Measurements from ENCODE around the gene WTAP.
"Not testable (repeated sequence)": the region's sequence is repeated elsewhere in the genome, so short reads cannot be mapped to it uniquely, and the experiment has no call there.

The WTAP gene

DNA sequence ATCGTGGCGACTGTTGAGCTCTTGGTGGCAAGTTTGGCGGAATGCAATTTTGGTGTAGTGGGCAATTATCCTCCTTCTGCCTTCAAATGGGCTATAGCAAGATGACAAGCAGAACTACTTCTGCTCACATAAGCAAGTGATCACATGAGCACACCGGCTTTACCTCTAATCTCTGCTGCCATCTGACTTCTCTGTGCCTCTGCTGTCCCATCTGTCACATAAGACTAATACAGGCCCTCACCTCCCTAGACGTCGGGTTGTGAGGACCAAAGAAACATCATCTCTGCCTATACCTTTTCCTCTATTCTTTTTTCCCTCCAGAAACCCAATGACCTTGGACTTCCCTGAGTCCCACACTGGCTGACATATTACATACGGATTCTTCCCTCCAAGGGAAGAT, 13.3 kb upstream of the WTAP start:
- in situ Hi-C loops (cut with HindIII; ENCODE audit: low pct_unique_long_range_greater_than_20kb, low sequenced_read_pairs), result no loop called here
- TF ChIP-seq JUND (IDR thresholded peaks at IDR 0.05; ENCODE audit: low read depth), result no peak
- no peak for DNase-seq (ENCODE audit: low read depth in 1 of 2, low spot score in 1 of 2)

GRCh38 chr6:159714404-159714803, 12.9 kb upstream of the WTAP start:
- in situ Hi-C loops (cut with HindIII; ENCODE audit: low pct_unique_long_range_greater_than_20kb, low sequenced_read_pairs), result no loop called here
- no peak for DNase-seq (ENCODE audit: low read depth in 1 of 2, low spot score in 1 of 2)

GRCh38 chr6:159715166-159715565, 12.1 kb upstream of the WTAP start:
- DNase-seq (ENCODE audit: low read depth in 1 of 2, low spot score in 1 of 2), result no peak
- in situ Hi-C loops (cut with HindIII; ENCODE audit: low pct_unique_long_range_greater_than_20kb, low sequenced_read_pairs), result no loop called here
- TF ChIP-seq JUND (IDR thresholded peaks at IDR 0.05; ENCODE audit: low read depth), result no peak

More at GRCh38 chr6:159714404-159714803, 12.9 kb upstream of the WTAP start:
- TF ChIP-seq JUND (IDR thresholded peaks at IDR 0.05; ENCODE audit: low read depth), result no peak

DNA sequence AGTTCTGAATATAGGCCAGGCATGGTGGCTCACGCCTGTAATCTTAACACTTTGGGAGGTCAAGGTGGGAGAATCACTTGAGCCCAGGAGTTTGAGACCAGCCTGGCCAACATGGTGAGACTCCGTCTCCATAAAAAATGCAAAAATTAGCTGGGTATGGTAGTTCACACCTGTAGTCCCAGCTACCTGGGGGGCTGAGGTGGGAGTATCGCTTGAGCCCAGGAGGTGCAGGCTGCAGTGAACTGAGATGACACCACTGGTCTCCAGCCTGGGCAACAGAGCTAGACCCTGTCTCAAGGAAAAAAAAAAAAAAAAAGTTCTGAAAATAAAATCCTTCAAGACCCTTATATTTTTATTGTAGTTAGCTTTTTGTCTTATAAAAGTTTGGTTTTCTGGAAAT, 11.7 kb upstream of the WTAP start:
- in situ Hi-C loops (cut with HindIII; ENCODE audit: low pct_unique_long_range_greater_than_20kb, low sequenced_read_pairs), result no loop called here
- TF ChIP-seq JUND (IDR thresholded peaks at IDR 0.05; ENCODE audit: low read depth), result no peak
- DNase-seq (ENCODE audit: low read depth in 1 of 2, low spot score in 1 of 2), result no peak

- in situ Hi-C loops (cut with HindIII; ENCODE audit: low pct_unique_long_range_greater_than_20kb, low sequenced_read_pairs), result no loop called here
- TF ChIP-seq JUND (IDR thresholded peaks at IDR 0.05; ENCODE audit: low read depth), result no peak
- DNase-seq (ENCODE audit: low read depth in 1 of 2, low spot score in 1 of 2), result no peak
Observed at GRCh38 chr6:159716247-159717096, 10.8 kb upstream of the WTAP start.

DNA sequence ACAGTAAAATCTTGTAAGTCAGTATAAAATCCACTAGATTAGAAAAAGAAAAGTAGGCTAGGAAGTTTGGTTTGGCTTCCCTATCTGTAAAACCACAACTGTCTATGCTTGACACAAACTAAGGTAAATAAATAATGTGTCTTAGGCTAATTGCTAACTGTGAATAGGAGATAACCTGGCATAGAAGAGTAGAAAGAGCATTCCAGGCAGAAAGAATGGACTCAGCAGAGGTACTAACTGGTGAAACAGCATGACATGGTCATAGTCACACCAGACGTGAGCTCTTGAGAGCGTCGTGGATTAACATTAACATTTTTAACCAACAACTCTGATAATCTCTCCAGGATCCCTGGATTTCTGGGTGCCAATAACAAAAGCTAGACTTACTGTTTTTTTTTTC, 8.7 kb upstream of the WTAP start:
- in situ Hi-C loops (cut with HindIII; ENCODE audit: low pct_unique_long_range_greater_than_20kb, low sequenced_read_pairs), result no loop called here
- DNase-seq (ENCODE audit: low read depth in 1 of 2, low spot score in 1 of 2), result no peak

GRCh38 chr6:159719287-159719686, 8.0 kb upstream of the WTAP start:
- no peak for TF ChIP-seq JUND (IDR thresholded peaks at IDR 0.05; ENCODE audit: low read depth)
- DNase-seq (ENCODE audit: low read depth in 1 of 2, low spot score in 1 of 2), result no peak
- in situ Hi-C loops (cut with HindIII; ENCODE audit: low pct_unique_long_range_greater_than_20kb, low sequenced_read_pairs), result no loop called here

More for the DNA sequence above, 8.7 kb upstream of the WTAP start:
- TF ChIP-seq JUND (IDR thresholded peaks at IDR 0.05; ENCODE audit: low read depth), result no peak

GRCh38 chr6:159720708-159721107, 6.6 kb upstream of the WTAP start:
- in situ Hi-C loops (cut with HindIII; ENCODE audit: low pct_unique_long_range_greater_than_20kb, low sequenced_read_pairs), result no loop called here
- DNase-seq (ENCODE audit: low read depth in 1 of 2, low spot score in 1 of 2), result peak in 1 of 2 experiments; percentile 63
- no peak for TF ChIP-seq JUND (IDR thresholded peaks at IDR 0.05; ENCODE audit: low read depth)

DNA sequence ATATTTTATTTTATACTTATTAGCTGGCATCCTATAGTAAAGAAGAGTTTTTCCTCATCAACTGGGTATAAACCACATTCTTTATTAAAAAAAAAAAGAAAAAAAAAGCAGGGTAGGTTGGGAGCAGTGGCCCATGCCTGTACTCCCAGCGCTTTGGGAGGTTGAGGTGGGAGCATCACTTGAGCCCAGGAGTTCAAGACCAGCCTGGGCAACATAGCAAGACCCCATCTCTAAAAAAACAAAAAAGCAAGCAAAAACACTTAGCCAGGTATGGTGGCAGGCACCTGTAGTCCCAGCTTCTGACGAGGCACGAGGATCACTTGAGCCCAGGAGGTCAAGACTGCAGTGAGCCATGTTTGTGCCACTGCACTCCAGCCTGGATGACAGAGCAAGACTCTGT, 5.3 kb upstream of the WTAP start:
- not testable (repeated sequence) for DNase-seq (ENCODE audit: low read depth in 1 of 2, low spot score in 1 of 2)

DNA sequence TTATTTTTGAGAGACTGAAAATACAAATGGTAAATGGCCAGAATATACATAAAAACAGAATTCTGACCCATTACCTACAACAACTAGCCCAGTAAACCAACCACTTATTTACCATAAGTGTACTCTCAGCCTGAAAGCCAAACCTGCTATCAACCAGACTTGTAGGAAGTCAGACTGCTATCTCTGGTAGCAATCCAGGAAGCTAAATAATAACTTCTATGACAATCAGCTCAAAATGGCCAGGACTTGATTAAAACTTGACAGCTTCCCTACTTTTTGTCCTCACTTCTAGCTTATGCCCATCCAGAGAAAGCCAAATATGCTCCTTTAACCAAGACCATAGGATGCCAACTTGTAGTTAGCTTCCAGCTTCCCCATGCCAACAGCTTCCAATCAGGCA, 4.7 kb upstream of the WTAP start:
- no peak for DNase-seq (ENCODE audit: low read depth in 1 of 2, low spot score in 1 of 2)
- in situ Hi-C loops (cut with HindIII; ENCODE audit: low pct_unique_long_range_greater_than_20kb, low sequenced_read_pairs), result no loop called here
- TF ChIP-seq JUND (IDR thresholded peaks at IDR 0.05; ENCODE audit: low read depth), result no peak

More for the DNA sequence above, 5.3 kb upstream of the WTAP start:
- in situ Hi-C loops (cut with HindIII; ENCODE audit: low pct_unique_long_range_greater_than_20kb, low sequenced_read_pairs), result not testable (repeated sequence)

GRCh38 chr6:159723259-159723658, 4.0 kb upstream of the WTAP start:
- DNase-seq (ENCODE audit: low read depth in 1 of 2, low spot score in 1 of 2), result peak in 1 of 2 experiments; percentile 53
- TF ChIP-seq JUND (IDR thresholded peaks at IDR 0.05; ENCODE audit: low read depth), result no peak
- in situ Hi-C loops (cut with HindIII; ENCODE audit: low pct_unique_long_range_greater_than_20kb, low sequenced_read_pairs), result no loop called here

DNA sequence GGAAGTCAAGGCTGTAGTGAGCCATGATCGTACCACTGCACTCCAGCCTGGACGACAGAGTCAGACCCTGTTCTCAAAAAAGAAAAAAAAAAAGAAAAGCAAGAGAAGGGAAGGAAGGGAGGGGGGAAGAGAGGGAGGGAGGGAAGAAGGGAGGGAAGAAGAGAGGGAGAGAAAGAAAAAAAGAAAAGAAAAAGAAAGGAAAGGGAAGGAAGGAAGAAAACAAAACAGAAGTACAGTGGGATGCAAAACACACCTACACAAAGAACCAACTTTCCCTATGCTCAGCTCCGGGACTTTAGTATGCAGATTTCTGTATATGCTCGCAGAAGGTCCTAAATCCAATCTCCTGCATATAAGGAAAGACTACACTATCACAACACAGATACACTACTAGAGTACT, 2.5 kb upstream of the WTAP start:
- DNase-seq (ENCODE audit: low read depth in 1 of 2, low spot score in 1 of 2), result no peak
- in situ Hi-C loops (cut with HindIII; ENCODE audit: low pct_unique_long_range_greater_than_20kb, low sequenced_read_pairs), result no loop called here
- no peak for TF ChIP-seq JUND (IDR thresholded peaks at IDR 0.05; ENCODE audit: low read depth)

- DNase-seq (ENCODE audit: low read depth in 1 of 2, low spot score in 1 of 2); in situ Hi-C loops (cut with HindIII; ENCODE audit: low pct_unique_long_range_greater_than_20kb, low sequenced_read_pairs): not testable (repeated sequence)
Observed at GRCh38 chr6:159725208-159725607, 2.1 kb upstream of the WTAP start.

All from T47D (cell line).